ENCODE results near the gene ZNF598.
"Not testable (repeated sequence)": the region's sequence is repeated elsewhere in the genome, so short reads cannot be mapped to it uniquely, and the experiment has no call there.

The ZNF598 gene

GRCh38 chr16:2027024-2028010, 17.7 kb upstream of the ZNF598 start:
- no peak for DNase-seq

- no peak for DNase-seq
These were observed 16.9 kb upstream of the ZNF598 start, which contains the start of gene NHERF2 for GRCh38 chr16:2026461-2027023. Gene NHERF2 (plus strand): TSS chr16:2026902. CDS start chr16:2027006, 104 bp downstream.

- no peak for DNase-seq
These were observed 16.3 kb upstream of the ZNF598 start for GRCh38 chr16:2025878-2026460.

- DNase-seq: no peak
These were observed 15.6 kb upstream of the ZNF598 start for GRCh38 chr16:2025251-2025650.

GRCh38 chr16:2024032-2024420, 14.4 kb upstream of the ZNF598 start:
- DNase-seq: no peak

- peak; percentile 94 for DNase-seq
These were observed 13.7 kb upstream of the ZNF598 start for GRCh38 chr16:2023092-2024031.

GRCh38 chr16:2022723-2023091, 13.1 kb upstream of the ZNF598 start:
- DNase-seq: no peak

- DNase-seq: no peak
These were observed 10.6 kb upstream of the ZNF598 start for GRCh38 chr16:2019921-2020831.

- peak; percentile 46 for DNase-seq
These were observed 9.9 kb upstream of the ZNF598 start, which contains the start of gene NPW for GRCh38 chr16:2019518-2019920. Gene NPW (plus strand): TSS chr16:2019785.

GRCh38 chr16:2016407-2016922, 6.8 kb upstream of the ZNF598 start:
- no peak for DNase-seq

GRCh38 chr16:2015947-2016208, 6.3 kb upstream of the ZNF598 start:
- DNase-seq: no peak

- DNase-seq: no peak
These were observed 5.7 kb upstream of the ZNF598 start for GRCh38 chr16:2015117-2015946.

GRCh38 chr16:2013527-2013926, 3.9 kb upstream of the ZNF598 start:
- DNase-seq: no peak

- not testable (repeated sequence) for DNase-seq
These were observed 2.1 kb upstream of the ZNF598 start for GRCh38 chr16:2011726-2012125.

GRCh38 chr16:2009164-2009711, 383 bp downstream of the ZNF598 start:
- DNase-seq: peak; percentile 40

- no peak for DNase-seq
These were observed 924 bp downstream of the ZNF598 start for GRCh38 chr16:2008631-2009163.

- DNase-seq: no peak
These were observed 1.6 kb downstream of the ZNF598 start for GRCh38 chr16:2008009-2008526.

- no peak for DNase-seq
These were observed 2.4 kb downstream of the ZNF598 start for GRCh38 chr16:2007081-2007836.

GRCh38 chr16:2006317-2006716, 3.3 kb downstream of the ZNF598 start:
- no peak for DNase-seq

All from activated naive CD4-positive, alpha-beta T cell treated with anti-CD3 and anti-CD28 coated beads, Interleukin-2, amount 50 U/mL, for 16 hours (primary cell).